ENCODE results near the gene EEPD1.
"Not testable (repeated sequence)": the region's sequence is repeated elsewhere in the genome, so short reads cannot be mapped to it uniquely, and the experiment has no call there.

The EEPD1 gene

DNA sequence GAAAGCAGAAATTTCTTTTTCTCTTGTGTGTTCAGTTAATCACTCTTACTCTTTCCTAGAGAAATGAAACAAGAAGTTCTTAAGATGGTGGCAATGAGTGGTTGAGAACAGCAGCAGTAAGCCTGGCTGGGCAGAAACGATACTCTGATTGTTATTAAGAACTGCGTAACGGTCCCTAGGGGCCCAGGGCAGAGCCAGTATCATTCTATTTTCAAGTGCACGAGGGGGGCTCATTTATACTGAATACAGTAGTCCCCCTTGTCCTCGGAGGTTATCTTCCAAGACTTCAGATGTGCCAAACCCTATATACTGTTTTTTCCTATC is 64.9 kb downstream of the EEPD1 start:
- DNase-seq, result no peak

GRCh38 chr7:36219429-36219828 is 66.4 kb downstream of the EEPD1 start:
- DNase-seq, result no peak

GRCh38 chr7:36223851-36224250 is 70.8 kb downstream of the EEPD1 start:
- no peak for DNase-seq

DNA sequence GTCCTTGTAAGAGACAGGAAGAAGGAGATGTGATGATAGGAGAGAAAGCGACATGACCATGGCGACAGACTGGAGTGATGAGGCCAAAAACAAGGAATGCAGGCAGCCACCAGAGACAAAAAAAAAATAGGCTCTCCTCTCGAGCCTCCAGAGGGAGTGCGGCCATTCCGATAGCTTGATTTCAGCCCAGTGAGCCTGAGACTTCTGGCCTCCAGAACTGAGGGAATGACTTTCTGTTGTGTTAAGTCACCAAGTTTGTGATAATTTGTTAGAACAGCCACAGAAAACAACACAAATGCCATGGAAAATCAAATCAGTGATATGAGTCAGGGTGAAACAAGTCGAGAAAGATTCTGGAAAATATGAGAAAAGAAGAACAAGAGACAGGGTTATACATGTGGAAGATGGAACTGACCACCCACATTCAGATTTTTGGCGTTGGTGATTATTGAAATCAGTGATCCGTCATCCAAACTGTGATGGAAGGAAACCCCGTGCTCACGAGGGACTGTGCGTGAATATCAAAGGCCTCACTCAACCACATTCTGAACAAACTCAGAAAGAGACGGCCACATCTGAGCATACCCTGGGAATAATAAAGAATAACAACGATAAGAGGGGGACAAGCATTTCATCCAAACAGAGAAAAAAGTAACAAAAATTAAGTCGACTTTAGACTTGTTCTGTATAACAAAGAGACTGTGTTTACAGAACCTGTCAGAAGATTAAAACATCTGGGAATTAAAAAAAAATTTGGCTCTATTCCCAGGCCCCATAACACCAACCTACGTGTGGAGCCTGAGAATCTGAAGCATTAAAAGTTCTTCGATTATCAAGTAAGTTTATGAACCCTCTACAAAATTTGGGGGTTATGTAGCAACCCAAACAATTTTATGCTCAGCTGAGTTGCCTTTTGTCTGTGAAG is 72.1 kb downstream of the EEPD1 start:
- DNase-seq, result no peak

GRCh38 chr7:36226151-36226550 is 73.1 kb downstream of the EEPD1 start:
- DNase-seq, result no peak

DNA sequence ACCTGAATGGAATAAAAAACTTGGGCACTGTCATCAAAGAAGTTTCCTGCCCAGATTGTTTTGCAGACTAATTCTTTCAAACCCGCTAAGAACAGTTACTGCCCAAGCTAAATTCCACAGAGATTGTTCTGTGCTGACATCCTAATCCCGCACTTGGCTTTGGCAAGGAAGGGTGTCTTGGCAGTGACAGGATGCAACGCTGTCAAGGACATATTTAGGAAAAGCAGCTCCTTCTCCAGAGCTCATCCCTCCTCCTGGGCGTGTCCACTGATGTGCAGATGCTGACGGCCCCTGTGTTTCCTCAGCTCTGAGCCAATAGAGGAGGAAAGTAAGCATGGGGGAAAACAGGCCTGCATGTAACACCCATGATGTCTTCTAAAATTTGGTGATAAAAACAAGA is 74.2 kb downstream of the EEPD1 start:
- DNase-seq, result no peak

DNA sequence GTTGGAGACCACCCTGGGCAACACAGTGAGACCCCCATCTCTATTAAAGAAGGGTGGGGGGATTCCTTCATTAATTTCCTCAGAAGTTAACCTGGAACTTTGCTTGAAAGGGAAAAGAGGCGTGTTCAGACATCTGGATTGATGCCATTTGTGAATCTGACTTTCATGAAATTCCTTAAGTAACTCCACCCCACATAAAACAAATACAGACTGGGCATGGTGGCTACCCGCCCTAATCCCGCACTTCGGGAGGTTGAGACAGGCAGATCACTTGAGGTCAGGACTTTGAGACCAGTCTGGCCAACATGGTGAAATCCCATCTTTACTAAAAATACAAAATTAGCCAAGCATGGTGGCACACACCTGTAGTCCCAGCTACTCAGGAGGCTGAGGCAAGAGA is 75.0 kb downstream of the EEPD1 start:
- no peak for DNase-seq

DNA sequence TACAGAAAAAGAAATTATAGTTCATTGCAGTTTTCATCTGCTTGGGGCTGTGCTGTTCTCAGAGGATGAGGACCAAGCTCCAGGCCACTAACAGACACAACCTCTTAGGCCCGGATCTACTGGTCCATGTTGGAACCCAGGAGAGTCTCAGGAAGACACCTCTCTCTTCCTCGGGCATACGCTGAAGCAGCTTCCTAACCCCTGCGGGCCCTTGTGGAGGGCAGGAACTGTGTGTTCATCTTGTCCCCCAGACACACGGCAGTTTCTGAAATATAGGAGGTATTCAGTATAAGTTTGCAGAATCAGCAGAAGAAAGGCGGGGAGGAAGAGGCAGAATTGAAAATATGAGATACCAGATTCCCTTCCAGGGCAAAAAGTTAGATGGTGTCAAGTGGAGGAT is 78.4 kb downstream of the EEPD1 start:
- DNase-seq, result no peak

DNA sequence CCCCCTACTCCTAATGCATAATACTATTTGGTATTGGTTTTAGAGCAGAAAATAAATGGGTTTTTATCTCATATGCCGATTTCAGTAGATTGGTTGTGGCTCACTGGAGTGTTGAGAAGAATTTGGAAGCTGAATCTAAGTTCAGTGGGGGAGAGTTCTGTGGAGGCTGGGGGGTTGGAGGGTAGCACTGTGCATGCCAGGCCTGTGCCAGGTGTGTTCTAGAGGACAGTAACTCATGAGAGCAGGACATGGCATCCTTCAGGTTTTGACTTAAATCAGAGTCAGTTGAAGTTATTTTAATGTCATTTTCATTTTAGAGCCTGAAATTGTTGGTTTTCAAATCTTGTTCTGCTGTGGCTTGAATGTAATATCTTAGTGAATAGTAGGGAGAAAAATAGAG is 79.5 kb downstream of the EEPD1 start:
- no peak for DNase-seq

DNA sequence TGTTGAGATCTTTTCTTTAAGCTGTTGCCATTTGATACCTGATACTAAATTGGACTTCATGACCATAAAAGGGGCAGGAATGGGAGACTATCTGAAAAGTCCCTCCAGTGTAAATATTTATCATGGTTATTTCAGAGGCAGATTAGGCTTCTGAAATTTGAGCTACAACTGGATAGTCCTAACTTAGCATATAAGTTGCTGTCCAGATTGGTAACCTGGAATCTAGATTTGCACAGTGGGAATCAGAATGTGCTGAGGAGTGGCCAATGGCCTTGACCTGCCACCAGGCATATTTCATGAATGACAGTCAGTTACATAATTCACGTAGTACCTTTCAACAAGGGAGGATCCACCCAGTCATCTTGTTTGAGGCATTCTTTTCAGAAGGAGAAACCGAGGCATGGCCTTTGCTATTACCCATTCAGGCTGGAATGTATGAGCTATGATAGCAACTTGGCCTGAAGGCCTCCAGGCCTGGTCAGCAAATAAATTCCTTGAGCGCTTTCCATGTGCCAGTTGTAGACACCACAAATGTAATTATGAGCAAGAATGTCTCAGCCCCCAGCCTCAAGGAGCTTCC is 80.0 kb downstream of the EEPD1 start:
- DNase-seq, result no peak

DNA sequence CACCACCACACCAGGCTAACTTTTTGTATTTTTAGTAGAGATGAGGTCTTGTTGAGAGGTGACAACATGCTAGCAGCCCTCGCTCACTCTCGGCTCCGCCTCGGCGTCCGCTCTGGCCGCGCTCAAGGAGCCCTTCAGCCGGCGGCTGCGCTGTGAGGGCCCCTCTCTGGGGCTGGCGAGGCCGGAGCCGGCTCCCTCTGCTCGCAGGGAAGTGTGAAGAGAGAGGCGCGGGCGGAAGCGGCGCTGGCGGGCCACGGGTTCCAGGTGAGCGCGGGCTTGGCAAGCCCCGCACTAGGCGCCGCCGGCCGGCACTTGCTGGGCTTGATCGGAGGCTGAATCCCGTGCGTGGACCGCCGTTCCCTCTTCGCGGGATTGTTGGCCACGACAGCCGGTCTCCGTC is 83.0 kb downstream of the EEPD1 start:
- no peak for DNase-seq

- DNase-seq, result no peak
These were observed 85.1 kb downstream of the EEPD1 start for GRCh38 chr7:36238138-36238537.

GRCh38 chr7:36243356-36243755 is 90.3 kb downstream of the EEPD1 start:
- not testable (repeated sequence) for DNase-seq

DNA sequence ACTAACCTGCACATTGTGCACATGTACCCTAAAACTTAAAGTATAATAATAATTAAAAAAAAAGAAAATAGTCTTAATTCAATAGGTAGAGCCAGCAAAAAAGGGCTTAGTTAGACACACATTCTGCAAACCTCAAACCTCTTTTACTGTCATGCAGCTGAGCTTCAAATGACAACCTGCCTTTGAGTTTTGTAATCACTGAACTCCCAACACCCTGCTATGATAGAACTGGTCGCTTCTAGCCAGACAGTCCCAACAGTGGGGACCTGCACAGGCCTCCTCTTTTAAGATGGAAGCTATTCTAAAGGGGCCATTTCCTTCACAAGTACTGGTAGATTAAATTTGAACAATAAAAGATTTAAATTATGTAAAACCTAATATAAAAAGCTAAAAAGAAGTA is 90.9 kb downstream of the EEPD1 start:
- not testable (repeated sequence) for DNase-seq

DNA sequence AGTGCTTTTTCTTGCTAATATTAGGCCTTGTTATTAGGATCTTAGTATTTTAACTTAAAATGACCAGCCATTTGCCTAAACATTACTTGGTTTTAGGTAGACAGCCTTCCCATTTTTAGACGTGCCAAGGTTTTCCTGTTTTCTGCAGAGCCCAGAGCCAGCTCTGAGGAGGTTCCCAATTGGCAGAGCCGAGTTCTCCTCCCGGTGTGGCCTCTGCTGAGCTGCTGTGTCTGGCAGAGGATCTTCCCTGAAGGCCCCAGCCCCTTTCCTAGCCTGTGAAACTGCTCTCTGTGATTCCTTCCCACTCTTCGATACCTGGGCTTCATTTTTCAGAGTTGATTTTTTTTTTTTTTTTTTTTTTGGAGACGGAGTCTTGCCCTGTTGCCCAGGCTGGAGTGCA is 91.4 kb downstream of the EEPD1 start:
- no peak for DNase-seq

- DNase-seq, result no peak
These were observed 92.7 kb downstream of the EEPD1 start for GRCh38 chr7:36245684-36246299.

GRCh38 chr7:36249091-36249490 is 96.0 kb downstream of the EEPD1 start:
- DNase-seq, result no peak

GRCh38 chr7:36253699-36254098 is 100.6 kb downstream of the EEPD1 start:
- DNase-seq, result no peak

GRCh38 chr7:36258510-36259259 is 105.6 kb downstream of the EEPD1 start:
- not testable (repeated sequence) for DNase-seq

DNA sequence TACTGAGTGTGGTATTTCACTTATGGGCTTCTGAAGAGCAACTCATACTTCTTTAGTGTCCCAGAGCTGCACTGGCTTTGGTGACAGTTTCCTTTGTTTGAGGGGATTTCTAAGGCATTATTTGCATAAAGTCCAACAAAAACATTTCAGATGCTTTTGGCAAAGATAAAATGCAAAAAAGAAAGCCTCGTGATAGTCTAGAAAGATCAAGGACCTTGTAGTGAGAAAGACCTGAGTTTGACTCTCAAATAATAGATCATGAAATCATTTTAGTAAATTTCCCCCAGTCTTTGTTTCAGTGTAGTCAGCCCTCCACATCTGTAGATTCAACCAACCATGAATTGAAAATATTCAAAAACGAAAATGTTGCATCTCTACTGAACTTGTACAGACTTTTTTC is 107.4 kb downstream of the EEPD1 start:
- DNase-seq, result no peak

DNA sequence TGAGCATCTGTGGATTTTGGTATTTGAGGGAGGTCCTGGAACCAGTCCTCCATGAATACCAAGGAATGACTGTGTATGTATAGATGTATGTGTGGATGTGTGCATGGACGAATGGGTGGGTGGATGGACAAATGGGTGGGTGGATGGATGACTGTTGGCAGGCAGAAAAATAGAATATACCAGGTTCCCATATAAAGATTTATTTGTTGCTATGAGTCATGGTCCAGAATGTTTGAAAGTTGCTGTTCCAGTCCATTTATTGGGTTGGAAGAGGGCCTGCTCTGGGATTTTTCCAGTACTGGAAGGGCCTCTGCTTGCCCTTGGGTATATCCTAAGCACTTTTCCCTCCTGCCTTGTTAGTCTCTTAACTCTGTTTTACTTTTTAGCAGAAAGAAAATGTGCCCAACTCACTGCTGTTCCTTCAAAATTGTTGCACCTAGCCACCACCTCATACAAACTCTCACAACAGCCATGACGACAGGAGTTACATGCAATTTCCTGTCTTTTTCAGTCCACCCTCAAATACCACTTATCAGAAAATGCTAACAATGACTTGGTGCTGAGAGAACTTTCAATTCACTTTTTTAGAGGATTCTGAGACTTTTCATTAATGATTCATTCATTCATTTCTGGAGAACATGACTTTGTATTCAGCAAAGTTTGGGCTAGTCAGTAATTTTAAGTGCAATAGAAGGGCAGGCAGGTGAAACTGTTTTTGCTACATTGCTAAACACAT is 108.1 kb downstream of the EEPD1 start:
- DNase-seq, result no peak

GRCh38 chr7:36262309-36263094 is 109.4 kb downstream of the EEPD1 start:
- no peak for DNase-seq

Data from activated CD4-positive, alpha-beta T cell treated with anti-CD3 and anti-CD28 coated beads, Interleukin-2, amount 50 U/mL, for 48 hours (primary cell).